Superior temporal gyrus (tissue), 1 donor: ENCODE results near the gene FHIP1B.

ENCODE experiments used
- DNase-seq: peaks from one replicate; pipeline ENCODE4 v3.0.0-alpha.2; 2016; ENCODE audit errors: extremely low spot score

The FHIP1B gene

GRCh38 chr11:6201481-6201880 lies 33.0 kb downstream of the FHIP1B start:
- no peak for DNase-seq

GRCh38 chr11:6200975-6201374 lies 33.5 kb downstream of the FHIP1B start:
- DNase-seq, result no peak

- no peak for DNase-seq
Measured at GRCh38 chr11:6199174-6199810, 35.1 kb downstream of the FHIP1B start, which contains the start of gene OR52W1. TSS of gene OR52W1 (plus strand) at chr11:6199224. CDS start at chr11:6199224, 0 bp downstream.

- no peak for DNase-seq
Measured at GRCh38 chr11:6197466-6198200, 36.8 kb downstream of the FHIP1B start.

- DNase-seq, result no peak
Measured at GRCh38 chr11:6196396-6196795, 38.0 kb downstream of the FHIP1B start.

- DNase-seq, result no peak
Measured at GRCh38 chr11:6194065-6194581, 40.3 kb downstream of the FHIP1B start.

- DNase-seq, result no peak
Measured at GRCh38 chr11:6191742-6192141, 42.7 kb downstream of the FHIP1B start.

- DNase-seq, result no peak
Measured at GRCh38 chr11:6175440-6175839, 59.0 kb downstream of the FHIP1B start.

- DNase-seq, result no peak
Measured at GRCh38 chr11:6170226-6170625, 64.2 kb downstream of the FHIP1B start, which contains the start of gene OR52B2. TSS of gene OR52B2 (minus strand) at chr11:6170326. CDS start at chr11:6170326, 0 bp downstream.
